Fibroblast of peridontal ligament (primary cell): ENCODE results near the gene TAF11L9.
"Not testable (repeated sequence)": the region's sequence is repeated elsewhere in the genome, so short reads cannot be mapped to it uniquely, and the experiment has no call there.

ENCODE experiments used
- DNase-seq: peaks from one replicate; pipeline ENCODE4 v3.0.0-alpha.2; 2010; ENCODE audit errors: extremely low read depth

Gene TAF11L9

GRCh38 chr5:17594255-17594654 is at the start of gene TAF11L9:
TSS of gene TAF11L9 (minus strand) at chr5:17594394.
- not testable (repeated sequence) for DNase-seq

GRCh38 chr5:17634160-17634559 is 40.0 kb upstream of the TAF11L9 start, which contains the start of gene TAF11L14:
TSS of gene TAF11L14 (plus strand) at chr5:17634460.
- DNase-seq: no peak

- DNase-seq: not testable (repeated sequence)
Observed at GRCh38 chr5:17631788-17632187, 37.6 kb upstream of the TAF11L9 start, which contains the start of gene TAF11L13. TSS of gene TAF11L13 (plus strand) at chr5:17632088.

GRCh38 chr5:17625686-17626085 is 31.5 kb upstream of the TAF11L9 start:
- no peak for DNase-seq

- DNase-seq: no peak
Observed at GRCh38 chr5:17620627-17621026, 26.4 kb upstream of the TAF11L9 start.

GRCh38 chr5:17619354-17619753 is 25.2 kb upstream of the TAF11L9 start:
- no peak for DNase-seq

GRCh38 chr5:17614872-17615605 is 20.8 kb upstream of the TAF11L9 start:
- no peak for DNase-seq

- not testable (repeated sequence) for DNase-seq
Observed at GRCh38 chr5:17610092-17610491, 15.9 kb upstream of the TAF11L9 start, which contains the start of gene TAF11L12. TSS of gene TAF11L12 (plus strand) at chr5:17610392.

- DNase-seq: not testable (repeated sequence)
Observed at GRCh38 chr5:17607461-17607860, 13.3 kb upstream of the TAF11L9 start.

GRCh38 chr5:17604951-17605350 is 10.8 kb upstream of the TAF11L9 start:
- DNase-seq: no peak

- not testable (repeated sequence) for DNase-seq
Observed at GRCh38 chr5:17603880-17604279, 9.7 kb upstream of the TAF11L9 start, which contains the start of gene TAF11L11. TSS of gene TAF11L11 (plus strand) at chr5:17604183.

GRCh38 chr5:17597728-17598127 is 3.5 kb upstream of the TAF11L9 start, which contains the start of gene TAF11L10:
TSS of gene TAF11L10 (minus strand) at chr5:17597828.
- DNase-seq: not testable (repeated sequence)

GRCh38 chr5:17590860-17591259 is 3.3 kb downstream of the TAF11L9 start, which contains the start of gene TAF11L8:
TSS of gene TAF11L8 (minus strand) at chr5:17590960.
- DNase-seq: not testable (repeated sequence)

- not testable (repeated sequence) for DNase-seq
Observed at GRCh38 chr5:17585658-17586057, 8.5 kb downstream of the TAF11L9 start, which contains the start of gene TAF11L7. TSS of gene TAF11L7 (minus strand) at chr5:17585758.
